Heart left ventricle (tissue), 13 donors: ENCODE measurements around the gene LCP1.

ENCODE experiments used
- POLR2A ChIP-seq, 2 donors: fragments of 450-650 bp; IDR thresholded peaks; one replicate each; pipeline ENCODE4 v1.6.1; 2017; ENCODE audit warnings: antibody characterized with exemption in 2 of 2, mild to moderate bottlenecking in 2 of 2, moderate library complexity in 2 of 2
- TF ChIP-seq, protein P1 (sequence below), 12 donors: fragments of 200-600 bp; sonication (generic) in 4 of 12; IDR thresholded peaks; one replicate each; pipeline versions ENCODE4 v1.5.0 to v1.8.0; 2018 to 2022; ENCODE audit warnings: antibody characterized with exemption in 12 of 12, mild to moderate bottlenecking in 5 of 12
- donor health status: ischemic (EF 13 %, LVEDD 7.1; RV severe dilation, severe dysfunction).
- donor health status: DM: no; HTN: yes; CAD: no.
- donor health status: DM: no; HTN: no; CAD: no.
- donor health status: ischemic (EF 25% LVEDD 6.9; RV normal size, moderate dysfunction).
- donor health status: ischemic (EF 25% LVEDD 5.7; RV mildly dilated, moderate dysfunction).
- donor health status: ischemic (EF 35%, LVEDD 5.7; RV mildly dilated, moderate dysfunction).
- donor health status: nonischemic (EF 11% LVEDD 7.7; RV severe dilation, severe dysfunction).
- donor health status: DM: yes; HTN: yes; CAD: no.
- donor health status: PGD.
- donor health status: ischemic (EF 29% LVEDD 5.4; RV normal size, mild dysfunction).
- donor health status: nonischemic (EF 23%, LVEDD 6.1; RV moderate dilation, normal function).

- TF ChIP-seq POLR2A (IDR thresholded peaks at IDR 0.05) = no peak
- TF ChIP-seq, protein P1, sequence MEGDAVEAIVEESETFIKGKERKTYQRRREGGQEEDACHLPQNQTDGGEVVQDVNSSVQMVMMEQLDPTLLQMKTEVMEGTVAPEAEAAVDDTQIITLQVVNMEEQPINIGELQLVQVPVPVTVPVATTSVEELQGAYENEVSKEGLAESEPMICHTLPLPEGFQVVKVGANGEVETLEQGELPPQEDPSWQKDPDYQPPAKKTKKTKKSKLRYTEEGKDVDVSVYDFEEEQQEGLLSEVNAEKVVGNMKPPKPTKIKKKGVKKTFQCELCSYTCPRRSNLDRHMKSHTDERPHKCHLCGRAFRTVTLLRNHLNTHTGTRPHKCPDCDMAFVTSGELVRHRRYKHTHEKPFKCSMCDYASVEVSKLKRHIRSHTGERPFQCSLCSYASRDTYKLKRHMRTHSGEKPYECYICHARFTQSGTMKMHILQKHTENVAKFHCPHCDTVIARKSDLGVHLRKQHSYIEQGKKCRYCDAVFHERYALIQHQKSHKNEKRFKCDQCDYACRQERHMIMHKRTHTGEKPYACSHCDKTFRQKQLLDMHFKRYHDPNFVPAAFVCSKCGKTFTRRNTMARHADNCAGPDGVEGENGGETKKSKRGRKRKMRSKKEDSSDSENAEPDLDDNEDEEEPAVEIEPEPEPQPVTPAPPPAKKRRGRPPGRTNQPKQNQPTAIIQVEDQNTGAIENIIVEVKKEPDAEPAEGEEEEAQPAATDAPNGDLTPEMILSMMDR (IDR thresholded peaks at IDR 0.05) = no peak
Observed at GRCh38 chr13:46185634-46186033, 3.7 kb upstream of the LCP1 start.
